Measurements from ENCODE around the gene LRFN4.

LRFN4 gene

DNA sequence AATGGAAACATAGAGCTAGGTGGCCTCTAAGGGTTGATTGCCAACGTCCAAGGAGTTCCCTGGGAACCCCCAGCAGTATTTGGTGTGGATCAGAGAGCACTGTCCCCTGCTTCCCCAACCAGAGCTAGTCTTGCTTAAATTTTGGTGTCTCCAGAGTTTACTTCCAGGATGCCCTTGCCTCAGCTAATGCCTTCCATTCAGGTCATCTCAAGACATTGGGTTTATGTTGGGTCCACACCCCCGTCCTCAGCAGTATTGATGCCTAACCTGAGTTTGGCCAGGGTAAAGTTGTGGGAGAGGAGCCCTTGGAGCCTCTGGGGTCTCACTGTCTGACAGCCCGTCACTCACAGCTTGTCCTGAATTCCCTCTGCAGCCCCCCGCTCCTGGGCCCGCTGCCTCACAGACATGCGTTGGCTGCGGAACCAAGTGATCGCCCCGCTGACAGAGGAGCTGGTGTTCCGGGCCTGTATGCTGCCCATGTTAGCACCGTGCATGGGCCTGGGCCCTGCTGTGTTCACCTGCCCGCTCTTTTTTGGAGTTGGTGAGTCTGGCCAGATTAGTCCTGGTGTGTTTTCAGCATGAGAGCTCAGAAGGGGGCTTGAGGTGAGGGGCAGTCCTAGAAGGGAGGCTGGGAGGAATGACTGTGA, 12.2 kb upstream of the LRFN4 start:
- FAIRE-seq (no peak), DNase-seq (ENCODE audit: insufficient read length, low spot score) (no peak)

DNA sequence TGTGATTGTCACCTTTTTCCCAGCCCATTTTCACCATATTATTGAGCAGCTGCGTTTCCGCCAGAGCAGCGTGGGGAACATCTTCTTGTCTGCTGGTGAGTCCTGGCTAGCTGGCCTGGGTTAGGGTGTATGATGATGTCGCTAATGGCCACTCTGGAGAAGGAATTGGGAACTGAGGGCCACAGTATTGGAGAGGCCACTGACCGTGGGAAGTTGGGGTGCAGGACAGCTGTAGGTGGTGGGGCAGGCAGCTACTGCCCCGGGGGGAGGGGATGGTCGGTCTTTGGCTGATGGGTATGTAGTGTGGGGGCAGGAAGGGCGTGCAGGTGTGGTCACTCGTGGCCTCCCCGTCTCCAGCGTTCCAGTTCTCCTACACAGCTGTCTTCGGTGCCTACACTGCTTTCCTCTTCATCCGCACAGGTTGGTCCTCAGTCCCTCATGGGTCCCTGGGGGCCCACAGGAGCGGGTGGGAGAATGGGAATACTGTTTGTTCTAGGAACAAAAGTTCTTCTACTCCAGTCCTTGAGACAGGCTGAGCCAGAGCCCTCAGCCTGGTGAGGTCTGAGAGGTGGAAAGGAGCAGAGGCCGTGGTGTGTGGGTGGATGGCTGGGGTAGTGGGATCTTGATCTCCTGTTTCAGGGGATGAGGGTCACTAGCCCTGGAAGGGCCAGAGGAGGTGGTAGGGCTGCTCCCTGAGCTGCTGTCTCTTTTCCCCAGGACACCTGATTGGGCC, 11.6 kb upstream of the LRFN4 start:
- FAIRE-seq (no peak), DNase-seq (ENCODE audit: insufficient read length, low spot score) (no peak)

DNA sequence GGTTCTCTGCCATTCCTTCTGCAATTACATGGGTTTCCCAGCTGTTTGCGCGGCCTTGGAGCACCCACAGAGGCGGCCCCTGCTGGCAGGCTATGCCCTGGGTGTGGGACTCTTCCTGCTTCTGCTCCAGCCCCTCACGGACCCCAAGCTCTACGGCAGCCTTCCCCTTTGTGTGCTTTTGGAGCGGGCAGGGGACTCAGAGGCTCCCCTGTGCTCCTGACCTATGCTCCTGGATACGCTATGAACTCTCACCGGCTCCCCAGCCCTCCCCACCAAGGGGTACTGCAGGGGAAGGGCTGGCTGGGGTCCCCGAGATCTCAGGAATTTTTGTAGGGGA, 11.0 kb upstream of the LRFN4 start:
- DNase-seq (ENCODE audit: insufficient read length, low spot score) (no peak), FAIRE-seq (no peak)

DNA sequence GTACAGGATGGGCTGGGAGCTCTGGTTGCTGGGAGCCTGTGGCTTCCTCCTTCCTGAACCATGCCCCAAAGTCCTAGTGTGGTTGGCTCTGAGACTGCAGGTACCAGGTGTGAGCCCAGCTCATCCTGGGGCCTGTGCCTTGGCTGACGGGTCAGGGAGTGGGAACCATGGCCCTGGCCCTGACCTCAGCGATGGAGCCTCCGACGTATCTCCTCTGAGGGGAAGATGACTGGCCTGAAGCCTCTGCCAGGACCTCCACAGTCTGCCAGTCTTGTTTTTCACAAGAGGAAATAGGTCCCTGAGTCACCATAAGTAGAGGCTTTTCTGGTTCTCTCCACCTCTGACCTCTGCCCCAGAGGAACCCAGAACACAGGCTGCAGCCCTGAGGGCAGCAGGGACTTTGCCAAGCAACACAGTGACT, 10.2 kb upstream of the LRFN4 start:
- no peak for DNase-seq (ENCODE audit: insufficient read length, low spot score)
- no peak for FAIRE-seq

DNA sequence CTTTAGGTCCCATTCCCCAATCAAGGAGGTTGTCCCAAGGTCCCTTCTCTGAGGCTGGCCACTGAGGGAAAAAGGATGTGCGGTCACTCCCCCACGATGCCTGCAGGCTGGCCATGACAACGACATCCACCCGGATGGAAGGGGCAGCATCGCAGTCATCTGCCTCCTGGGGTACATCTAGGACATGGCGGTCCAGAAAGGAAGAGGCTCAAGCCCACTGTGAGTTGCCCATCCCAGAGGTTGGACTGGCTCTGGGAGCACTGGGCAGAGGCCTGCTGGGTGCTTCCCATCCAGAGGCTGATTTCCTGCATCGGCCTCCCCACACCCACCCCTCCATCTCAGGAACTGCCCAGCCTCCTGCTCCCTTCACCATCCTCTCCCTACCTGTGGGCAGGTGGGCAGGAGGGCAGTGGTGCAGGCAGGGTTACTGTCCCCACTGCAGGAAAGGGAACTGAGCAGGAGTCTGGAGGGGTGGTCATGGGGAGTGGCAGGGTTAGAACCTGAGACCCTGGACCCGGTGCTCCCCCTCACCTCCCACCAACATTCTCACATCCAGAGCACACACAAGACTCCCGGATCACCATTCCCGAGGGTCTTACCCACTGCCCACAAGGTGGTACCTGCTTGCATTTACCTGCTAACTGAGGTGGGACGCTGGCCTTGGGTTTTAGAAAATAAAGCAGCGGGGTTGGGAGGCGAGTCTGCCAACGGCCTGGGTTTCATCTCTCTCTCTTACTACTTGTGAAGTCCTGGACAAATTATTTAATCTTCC, 9.2 kb upstream of the LRFN4 start:
- no peak for FAIRE-seq
- no peak for DNase-seq (ENCODE audit: insufficient read length, low spot score)

DNA sequence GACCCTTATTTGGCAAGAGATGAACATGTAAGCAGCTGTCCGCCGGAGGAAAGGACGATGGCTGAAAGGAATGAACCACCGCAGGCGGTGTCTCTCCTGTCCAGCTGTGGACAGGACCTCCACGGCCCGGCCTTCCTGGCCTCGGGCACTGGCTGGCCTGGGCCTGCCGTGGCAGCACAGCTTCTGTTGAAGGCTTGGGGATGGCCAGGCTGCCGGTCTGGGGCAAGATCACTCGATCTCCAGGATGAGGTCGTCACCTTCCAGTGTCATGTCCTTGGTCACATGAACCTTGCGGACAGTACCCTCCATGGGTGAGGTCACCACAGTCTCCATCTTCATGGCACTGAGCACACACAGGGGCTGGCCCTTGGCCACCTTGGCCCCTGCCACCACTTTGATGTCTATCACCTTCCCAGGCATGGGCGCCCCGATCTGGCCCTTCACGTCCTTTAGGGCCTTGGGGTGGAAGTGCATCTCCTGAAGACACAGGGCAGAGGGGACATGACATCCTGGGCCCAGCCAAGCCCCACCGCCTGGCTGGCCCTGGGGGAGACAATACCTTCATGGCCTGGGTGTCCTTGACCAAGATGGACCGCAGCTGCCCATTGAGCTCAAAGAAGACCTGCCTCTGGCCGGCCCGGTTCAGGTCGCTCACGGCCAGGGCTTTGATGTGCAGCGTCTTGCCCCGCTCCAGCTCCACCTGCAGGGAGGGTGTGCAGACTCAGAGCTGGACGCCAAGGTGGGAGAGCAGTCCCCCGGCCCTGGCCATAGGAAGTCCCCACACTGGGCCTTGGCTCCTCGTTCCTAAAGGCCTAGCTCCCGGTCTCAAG, 8.0 kb upstream of the LRFN4 start:
- no peak for DNase-seq (ENCODE audit: insufficient read length, low spot score)
- FAIRE-seq = no peak

DNA sequence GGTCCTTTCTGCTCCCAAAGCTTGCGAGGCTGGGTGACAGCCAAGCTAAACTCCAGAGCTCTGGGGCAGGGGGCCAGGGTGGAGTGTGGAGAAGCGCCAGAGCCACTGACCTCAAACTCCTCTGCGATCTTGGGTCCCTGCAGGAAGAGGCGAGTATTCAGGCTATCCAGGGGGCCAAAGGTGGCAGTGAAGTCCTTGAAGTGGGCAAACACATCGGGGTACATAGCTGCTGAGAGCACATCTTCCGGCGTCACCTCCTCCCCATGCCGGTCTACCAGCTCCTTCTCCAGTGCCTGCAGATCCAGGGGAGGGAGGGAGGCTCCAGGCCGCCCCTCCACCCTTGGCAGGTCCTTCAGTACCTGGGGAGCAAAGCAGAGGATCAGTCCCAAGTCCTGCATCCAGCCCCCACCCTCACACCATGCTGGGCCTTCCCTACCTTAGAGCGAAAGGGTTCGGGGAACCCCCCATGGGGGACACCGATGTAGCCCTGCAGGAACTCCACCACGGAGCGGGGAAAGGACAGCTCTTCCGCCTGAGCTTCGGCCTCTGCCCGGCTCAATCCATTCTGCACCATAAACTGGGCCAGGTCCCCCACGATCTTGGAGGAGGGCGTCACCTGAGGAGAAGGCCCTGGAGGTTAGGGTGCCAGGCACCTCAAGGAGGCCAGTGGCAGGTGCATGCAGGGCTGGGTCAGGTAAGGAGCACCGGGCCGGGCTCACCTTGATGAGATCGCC, 7.2 kb upstream of the LRFN4 start:
- FAIRE-seq (no peak), DNase-seq (ENCODE audit: insufficient read length, low spot score) (no peak)

DNA sequence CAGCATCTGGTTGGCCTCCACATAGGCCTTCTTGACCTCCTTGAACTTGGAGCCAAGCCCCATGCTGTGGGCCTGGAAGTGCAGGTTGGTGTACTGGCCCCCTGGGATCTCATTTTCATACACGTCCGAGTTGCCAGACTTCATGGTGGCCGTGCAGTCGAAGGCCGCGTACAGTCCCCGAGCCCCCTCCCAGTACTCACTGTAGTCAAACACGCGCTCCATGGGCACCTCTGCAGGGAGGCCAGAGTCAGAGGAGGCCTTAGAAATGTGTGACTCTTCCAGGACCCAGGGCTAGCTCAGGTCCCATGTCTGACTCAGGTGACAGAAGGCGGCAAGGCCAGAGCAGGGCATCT, 6.7 kb upstream of the LRFN4 start:
- DNase-seq (ENCODE audit: insufficient read length, low spot score) = no peak
- FAIRE-seq = no peak

DNA sequence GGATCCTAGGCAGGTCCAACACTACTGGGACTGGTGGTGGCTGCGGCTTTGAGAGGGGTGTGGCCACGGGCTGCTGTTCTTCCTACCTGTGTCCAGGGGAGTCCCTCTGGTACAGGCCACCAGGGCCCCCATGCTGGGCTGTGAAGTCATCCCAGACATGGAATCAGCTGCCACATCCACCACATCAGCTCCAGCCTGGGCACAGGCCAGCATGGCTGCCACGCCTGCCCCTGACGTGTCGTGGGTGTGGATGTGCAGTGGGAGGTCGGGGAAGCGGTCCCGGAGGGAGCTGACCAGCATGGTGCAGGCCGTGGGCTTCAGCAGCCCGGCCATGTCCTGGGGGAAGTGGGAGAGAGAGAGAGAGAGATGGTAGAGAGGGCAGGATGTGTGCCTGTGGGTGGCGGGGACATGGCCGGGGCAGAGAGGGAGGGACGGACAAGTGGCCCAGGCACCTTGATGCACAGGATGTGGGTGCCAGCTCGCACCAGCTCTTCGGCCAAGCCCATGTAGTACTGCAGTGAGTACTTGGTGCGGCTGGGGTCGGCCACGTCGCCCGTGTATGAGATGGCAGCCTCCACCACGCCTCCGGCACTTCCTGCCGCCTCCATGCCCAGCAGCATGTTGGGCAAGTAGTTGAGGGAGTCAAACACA, 6.2 kb upstream of the LRFN4 start:
- FAIRE-seq = no peak
- no peak for DNase-seq (ENCODE audit: insufficient read length, low spot score)

DNA sequence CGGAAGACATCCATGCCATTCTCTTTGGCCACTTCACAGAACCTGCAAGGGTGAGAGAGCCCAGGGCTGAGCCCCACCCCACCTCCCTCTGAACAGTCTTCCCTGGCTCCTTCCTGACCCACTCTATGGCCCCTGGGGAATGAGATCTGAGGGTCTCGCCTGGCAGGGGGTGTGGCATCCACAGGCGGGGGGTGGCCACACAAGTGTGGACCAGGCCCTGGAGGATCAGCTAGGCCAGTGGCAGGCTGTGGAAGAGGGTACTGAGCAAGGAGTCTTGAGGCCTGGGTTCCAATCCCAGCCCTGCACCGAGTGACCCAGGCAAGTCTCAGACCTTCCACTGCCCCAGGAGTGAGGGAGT, 5.6 kb upstream of the LRFN4 start:
- DNase-seq (ENCODE audit: insufficient read length, low spot score) = no peak
- FAIRE-seq = no peak

DNA sequence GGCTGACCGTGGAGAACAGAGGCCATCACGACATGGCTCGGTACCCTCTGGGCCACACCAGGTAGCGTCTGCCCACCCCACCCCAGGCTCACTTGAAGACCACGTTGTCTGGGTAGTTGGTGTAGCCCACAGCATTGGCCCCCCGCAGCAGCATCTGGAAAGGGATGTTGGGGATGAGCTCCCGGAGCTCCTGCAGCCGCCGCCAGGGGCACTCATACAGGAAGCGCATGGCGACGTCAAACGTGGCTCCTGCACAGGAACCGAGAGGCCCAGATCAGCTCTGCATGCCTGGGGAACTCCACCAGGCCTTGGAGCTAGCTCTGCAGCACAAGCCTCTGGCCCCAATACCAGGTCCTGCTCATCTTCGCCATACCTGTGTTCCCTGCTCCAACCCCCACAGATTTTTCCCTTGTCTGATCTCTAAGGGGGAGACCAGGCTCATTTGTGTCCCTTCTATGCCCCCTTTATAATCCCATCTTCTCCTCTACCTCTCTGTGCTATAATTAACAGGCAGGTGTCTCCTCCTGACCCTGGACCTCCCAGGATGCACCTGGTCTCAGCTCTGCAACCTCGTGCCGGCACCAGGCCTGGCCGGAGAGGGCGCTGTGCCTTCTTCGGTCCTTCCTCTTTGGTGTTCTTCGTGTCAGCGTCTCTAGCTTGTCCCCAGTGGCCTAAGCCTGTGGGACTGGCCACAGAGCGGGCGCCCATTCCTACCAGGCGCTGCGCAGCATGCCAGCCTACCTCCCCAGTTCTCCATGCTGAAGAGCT, 5.0 kb upstream of the LRFN4 start:
- FAIRE-seq (peak; percentile 69), DNase-seq (ENCODE audit: insufficient read length, low spot score) (peak; percentile 53)

DNA sequence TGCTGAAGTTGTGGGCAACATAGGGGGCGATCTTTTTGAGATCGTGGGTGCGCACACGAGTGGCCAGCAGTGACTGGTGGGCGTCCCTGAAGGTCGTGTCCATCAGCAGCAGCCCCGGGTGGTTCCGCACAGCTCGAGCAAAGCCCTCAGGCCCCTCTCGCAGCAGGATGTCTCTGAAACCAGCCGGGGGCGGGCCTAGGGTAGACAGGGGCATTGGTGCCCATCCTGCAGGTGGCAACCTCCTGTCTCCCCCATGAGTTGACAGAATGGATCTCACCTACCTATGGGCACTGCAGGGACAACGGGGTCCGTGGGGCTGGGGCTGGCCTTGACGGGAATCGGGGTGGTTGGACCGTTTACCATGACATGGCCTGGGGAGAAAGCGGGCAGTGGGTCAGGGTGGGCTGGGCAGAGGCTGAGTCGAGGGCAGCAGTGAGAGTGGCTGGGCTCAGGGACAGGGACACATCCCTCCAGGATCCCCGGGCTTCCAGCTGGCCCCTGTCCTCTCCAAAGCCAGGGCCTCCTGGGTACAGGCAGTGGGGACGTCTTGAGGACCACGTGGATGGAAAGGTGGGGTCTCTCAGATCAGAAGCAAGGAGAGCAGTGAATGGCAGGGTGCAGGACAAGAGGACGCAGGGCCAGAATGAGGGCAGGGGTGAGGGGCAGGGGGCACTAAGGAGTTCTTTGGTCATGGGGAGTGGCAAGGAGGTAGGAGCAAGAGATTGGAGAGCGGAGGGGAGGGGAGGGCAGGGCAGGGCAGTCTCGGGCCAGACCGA, 4.2 kb upstream of the LRFN4 start:
- DNase-seq (ENCODE audit: insufficient read length, low spot score) (no peak), FAIRE-seq (no peak)

DNA sequence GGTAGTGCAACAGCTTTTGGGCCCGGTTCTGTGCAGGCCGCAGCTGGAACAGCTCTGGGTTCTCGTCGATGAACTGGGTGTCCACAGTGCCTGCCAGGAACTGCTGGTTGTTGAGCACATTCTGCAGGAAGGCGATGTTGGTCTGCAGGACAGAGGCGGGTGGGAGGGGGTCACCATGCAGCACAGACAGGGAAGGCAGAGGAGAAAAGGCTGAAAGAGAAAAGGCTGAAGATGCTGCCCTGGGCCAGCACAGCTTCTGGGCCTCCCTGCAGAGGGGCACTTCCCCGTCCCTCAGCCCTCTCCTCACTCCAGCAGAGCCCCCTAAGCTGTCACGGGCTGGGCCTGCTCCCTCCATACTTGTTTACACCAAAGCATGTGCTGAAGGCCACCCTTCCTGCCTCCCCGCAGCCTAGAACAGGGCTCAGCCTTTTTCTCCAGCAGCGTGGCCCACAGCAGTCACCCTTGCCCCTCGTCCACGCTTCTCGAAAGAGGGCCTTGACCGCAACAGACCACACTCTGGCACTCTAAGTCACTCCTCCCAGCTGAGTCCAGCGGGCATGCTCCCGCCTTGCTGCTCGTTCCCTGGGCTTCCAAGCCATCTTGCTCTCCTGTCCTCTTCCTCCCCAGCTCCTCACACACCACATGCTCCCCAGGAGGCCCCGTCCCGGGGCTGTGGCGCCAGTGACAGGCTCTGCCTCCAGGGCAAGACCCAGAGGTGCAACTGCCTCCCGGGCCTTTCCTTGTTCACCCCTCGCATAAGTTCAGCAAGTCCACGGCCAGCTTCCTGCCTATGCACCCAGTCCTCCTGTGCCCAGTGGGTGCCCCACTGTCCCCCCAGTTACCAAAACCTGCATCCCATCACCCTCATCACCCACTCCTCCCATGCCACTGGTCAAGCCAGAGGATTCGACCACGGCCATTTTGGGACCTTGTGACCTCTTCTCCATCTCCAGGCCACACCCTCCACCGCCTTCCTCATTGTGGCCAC, 3.3 kb upstream of the LRFN4 start:
- no peak for FAIRE-seq
- DNase-seq (ENCODE audit: insufficient read length, low spot score) = no peak

DNA sequence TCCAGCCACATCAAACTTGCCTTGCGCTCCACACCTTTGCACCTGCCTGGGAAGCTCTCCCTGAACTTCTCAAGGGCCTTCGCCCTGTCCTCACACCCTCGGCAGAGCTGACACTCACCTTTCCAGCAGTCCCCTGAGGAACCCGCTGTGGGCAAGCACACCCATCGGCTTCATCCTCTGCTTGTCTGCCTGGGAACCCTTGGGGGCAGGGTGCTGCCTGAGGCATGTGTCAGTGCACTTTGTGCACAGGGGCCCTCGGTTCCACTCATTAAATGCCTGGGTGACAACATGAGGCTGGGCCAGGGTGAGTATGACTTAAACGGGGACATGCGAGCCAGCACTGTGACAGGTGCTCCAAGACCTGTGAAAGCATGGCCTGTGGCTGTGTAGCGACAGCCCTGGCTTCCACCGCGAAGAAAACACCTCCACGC, 2.6 kb upstream of the LRFN4 start:
- no peak for DNase-seq (ENCODE audit: insufficient read length, low spot score)
- no peak for FAIRE-seq

DNA sequence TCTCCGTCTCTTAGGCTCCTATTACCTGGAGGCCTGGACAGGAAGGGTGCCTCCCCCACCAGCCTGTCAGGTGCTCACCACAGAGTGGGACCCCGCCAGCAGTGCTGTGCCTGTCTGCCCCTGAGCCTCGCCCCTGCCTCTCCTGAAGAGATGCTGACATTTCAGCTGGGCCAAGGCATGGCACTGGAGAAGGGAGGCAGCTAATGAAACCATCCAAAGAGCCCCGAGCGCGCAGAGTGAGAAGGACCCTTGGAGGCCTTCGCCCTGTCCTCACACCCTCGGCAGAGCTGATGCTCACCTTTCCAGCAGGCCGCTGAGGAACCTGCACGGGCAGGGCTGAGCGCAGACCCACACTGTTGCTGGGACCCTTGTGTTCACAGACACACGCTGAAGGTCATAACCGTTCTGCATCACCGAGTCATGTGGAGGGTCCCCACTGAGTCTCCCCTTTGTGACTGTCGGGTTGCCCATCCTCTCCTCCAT, 2.1 kb upstream of the LRFN4 start:
- DNase-seq (ENCODE audit: insufficient read length, low spot score) (no peak), FAIRE-seq (no peak)

DNA sequence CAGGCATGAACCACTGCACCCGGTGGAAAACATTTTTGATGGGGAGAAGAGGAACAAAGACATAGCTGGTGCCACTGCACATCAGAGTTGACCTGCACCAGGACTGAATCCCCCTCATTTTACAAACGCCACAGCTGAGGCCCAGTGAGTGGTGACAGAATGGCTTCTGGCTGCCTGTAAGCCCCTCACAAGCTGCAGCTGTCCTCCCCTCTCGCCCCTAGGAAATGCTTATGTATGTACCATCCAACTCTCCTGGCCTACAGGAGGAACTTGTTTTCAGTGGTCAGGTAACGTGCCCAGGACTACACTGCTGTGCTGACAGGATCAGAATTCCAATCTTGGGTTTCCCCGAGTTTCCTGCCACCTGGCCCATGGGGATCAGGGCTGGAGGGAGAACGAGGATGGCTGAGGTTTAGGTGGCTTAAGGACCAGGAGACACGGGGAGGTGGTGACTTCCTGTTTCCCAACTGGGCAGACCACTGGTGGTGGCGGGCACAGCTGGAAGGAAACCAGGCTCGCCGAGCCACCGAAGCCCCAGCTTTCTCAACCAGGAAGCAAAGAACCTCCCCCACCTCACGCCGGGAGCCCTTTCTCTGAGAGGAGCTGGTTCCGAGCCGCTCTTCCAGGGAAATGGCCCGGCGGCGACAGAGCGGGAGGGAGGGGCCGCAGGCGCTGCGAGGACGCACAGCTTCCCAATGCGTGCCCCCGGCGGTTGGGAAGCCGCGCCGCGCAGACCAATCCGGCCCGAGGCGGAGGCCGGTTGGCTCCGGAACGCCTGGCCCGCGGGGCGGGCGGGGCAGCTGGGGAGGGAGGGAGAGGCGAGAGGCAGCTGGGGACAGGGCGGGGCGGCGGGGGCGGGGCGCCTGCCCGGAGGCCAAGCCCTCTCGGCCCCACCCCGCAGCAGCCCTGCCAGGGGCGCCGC, 1.0 kb upstream of the LRFN4 start:
- DNase-seq (ENCODE audit: insufficient read length, low spot score) = peak; percentile 100
- peak; percentile 79 for FAIRE-seq

All from GM19239 (cell line).